ENCODE measurements around the gene NAV2.

GRCh38 chr11:19753451-19754106 lies 40.9 kb downstream of the NAV2 start:
- TF ChIP-seq POLR2A (IDR thresholded peaks at IDR 0.05), result no peak
- TF ChIP-seq, protein P1, sequence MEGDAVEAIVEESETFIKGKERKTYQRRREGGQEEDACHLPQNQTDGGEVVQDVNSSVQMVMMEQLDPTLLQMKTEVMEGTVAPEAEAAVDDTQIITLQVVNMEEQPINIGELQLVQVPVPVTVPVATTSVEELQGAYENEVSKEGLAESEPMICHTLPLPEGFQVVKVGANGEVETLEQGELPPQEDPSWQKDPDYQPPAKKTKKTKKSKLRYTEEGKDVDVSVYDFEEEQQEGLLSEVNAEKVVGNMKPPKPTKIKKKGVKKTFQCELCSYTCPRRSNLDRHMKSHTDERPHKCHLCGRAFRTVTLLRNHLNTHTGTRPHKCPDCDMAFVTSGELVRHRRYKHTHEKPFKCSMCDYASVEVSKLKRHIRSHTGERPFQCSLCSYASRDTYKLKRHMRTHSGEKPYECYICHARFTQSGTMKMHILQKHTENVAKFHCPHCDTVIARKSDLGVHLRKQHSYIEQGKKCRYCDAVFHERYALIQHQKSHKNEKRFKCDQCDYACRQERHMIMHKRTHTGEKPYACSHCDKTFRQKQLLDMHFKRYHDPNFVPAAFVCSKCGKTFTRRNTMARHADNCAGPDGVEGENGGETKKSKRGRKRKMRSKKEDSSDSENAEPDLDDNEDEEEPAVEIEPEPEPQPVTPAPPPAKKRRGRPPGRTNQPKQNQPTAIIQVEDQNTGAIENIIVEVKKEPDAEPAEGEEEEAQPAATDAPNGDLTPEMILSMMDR (IDR thresholded peaks at IDR 0.05), result no peak

All from testis (tissue), 2 donors.